ENCODE data around the gene ADGRL2. TPM values are rescaled to one million over a fixed set of nuclear protein-coding genes. Genes with fewer than 3 reads are reported as not detected.

Gene ADGRL2
- total RNA-seq, 4 donors from 2014 or later: 25.3 to 77.7 (median 27.2) TPM

- Histone ChIP-seq H3K36me3 (no peaks in the 10 kb centered on the region), H3K27ac (no peak overlapping the region), H3K4me3 (no peak overlapping the region), H3K9me3 (no peaks in the 10 kb centered on the region), H3K4me1 (peaks cover 0 to 5% (median under 1%) of the 10 kb centered on the region in 4 donors), H3K27me3 (no peaks in the 10 kb centered on the region)
- 88% methylated on average over 5 of the region's 5 CpGs for WGBS, 2 donors
- no peak for TF ChIP-seq EP300 (IDR thresholded peaks at IDR 0.05)
- TF ChIP-seq POLR2A (IDR thresholded peaks at IDR 0.05): no peak
- TF ChIP-seq, protein P1, sequence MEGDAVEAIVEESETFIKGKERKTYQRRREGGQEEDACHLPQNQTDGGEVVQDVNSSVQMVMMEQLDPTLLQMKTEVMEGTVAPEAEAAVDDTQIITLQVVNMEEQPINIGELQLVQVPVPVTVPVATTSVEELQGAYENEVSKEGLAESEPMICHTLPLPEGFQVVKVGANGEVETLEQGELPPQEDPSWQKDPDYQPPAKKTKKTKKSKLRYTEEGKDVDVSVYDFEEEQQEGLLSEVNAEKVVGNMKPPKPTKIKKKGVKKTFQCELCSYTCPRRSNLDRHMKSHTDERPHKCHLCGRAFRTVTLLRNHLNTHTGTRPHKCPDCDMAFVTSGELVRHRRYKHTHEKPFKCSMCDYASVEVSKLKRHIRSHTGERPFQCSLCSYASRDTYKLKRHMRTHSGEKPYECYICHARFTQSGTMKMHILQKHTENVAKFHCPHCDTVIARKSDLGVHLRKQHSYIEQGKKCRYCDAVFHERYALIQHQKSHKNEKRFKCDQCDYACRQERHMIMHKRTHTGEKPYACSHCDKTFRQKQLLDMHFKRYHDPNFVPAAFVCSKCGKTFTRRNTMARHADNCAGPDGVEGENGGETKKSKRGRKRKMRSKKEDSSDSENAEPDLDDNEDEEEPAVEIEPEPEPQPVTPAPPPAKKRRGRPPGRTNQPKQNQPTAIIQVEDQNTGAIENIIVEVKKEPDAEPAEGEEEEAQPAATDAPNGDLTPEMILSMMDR (IDR thresholded peaks at IDR 0.05): no peak
- DNase-seq (ENCODE audit: low spot score in 2 of 2): no peak
Observed at GRCh38 chr1:81899214-81899821, 98.6 kb downstream of the ADGRL2 start.

DNA sequence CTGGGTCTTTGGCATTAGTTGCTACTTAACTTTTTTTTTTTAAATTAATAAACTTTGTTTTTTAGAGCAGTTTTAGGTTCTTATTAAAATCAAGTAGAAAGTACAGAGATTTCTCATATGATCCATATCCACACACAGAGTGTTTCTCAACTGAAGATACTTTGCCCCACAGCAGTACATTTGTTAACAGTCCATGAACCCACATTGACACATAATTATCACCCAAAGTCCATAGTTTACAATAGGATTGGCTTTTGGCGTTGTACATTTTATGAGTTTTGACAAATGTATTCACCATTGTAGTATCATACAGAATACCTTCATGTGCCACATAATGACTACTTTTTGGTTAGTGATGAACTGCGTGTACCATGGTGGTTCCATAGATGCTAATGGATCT is 106.8 kb downstream of the ADGRL2 start:
- Histone ChIP-seq H3K4me1 (peaks cover 0 to 6% (median 0%) of the 10 kb centered on the region in 4 donors), H3K36me3 (peaks cover 0 to 6% (median 0%) of the 10 kb centered on the region in 3 donors), H3K27me3 (no peaks in the 10 kb centered on the region), H3K27ac (no peak overlapping the region), H3K9me3 (no peaks in the 10 kb centered on the region), H3K4me3 (no peak overlapping the region)
- TF ChIP-seq POLR2A (IDR thresholded peaks at IDR 0.05): no peak
- TF ChIP-seq EP300 (IDR thresholded peaks at IDR 0.05): no peak
- DNase-seq (ENCODE audit: low spot score in 2 of 2): no peak
- WGBS, 2 donors: 94 to 95% methylated on average over 2 of the region's 2 CpGs

DNA sequence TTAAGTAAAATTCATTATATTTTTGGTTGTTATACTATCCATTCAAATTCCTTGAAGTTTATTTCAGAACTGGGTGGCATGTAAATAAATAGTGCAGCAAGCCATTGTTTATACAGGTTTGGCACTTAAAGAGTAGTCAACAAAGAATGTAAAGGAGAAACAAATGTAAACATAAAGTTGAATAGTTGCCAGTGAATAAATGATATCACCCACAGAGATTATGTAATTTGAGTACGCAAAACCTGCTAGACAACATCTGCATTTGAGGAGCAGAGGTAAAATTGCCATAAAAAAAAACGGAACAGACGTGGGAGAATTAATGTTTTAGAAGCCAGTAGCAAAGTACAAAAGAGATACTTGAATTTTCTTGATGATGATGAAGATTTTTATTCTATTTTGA is 111.6 kb downstream of the ADGRL2 start:
- TF ChIP-seq POLR2A (IDR thresholded peaks at IDR 0.05) (no peak), EP300 (IDR thresholded peaks at IDR 0.05) (no peak)
- TF ChIP-seq, protein P1 (IDR thresholded peaks at IDR 0.05): no peak
- WGBS, 2 donors: 87 to 93% methylated on average over 3 of the region's 3 CpGs
- Histone ChIP-seq H3K4me1 (no peaks in the 10 kb centered on the region), H3K27ac (no peak overlapping the region), H3K4me3 (no peak overlapping the region), H3K9me3 (no peaks in the 10 kb centered on the region), H3K36me3 (peaks cover 0 to 6% (median 0%) of the 10 kb centered on the region in 3 donors), H3K27me3 (no peaks in the 10 kb centered on the region)
- no peak for DNase-seq (ENCODE audit: low spot score in 2 of 2)

DNA sequence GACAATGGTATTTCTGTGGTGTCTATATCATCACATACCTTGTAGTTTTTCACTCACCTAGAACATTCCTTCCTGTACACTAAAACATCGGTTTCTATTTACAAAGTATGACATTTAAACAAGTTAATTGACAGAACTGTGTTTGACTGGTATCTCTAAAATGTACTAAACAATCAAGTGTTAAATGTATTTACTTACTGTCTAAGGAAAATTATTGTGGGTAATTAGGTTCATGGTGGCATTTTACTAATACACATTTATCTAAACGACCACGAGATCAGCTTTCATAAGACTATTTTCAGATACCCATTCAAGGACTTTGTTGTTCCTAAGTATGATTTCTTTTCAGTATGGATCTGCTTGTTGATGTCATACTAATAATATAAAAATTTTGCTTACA is 115.2 kb downstream of the ADGRL2 start:
- 59 to 72% methylated on average over 3 of the region's 3 CpGs for WGBS, 2 donors
- no peak overlapping the region for H3K4me3 ChIP-seq
- H3K27me3 ChIP-seq: no peaks in the 10 kb centered on the region
- no peak for DNase-seq (ENCODE audit: low spot score in 2 of 2)
- no peaks in the 10 kb centered on the region for H3K9me3 ChIP-seq
- no peaks in the 10 kb centered on the region for H3K36me3 ChIP-seq
- no peak for TF ChIP-seq EP300 (IDR thresholded peaks at IDR 0.05)
- no peak for TF ChIP-seq POLR2A (IDR thresholded peaks at IDR 0.05)
- TF ChIP-seq, protein P1 (IDR thresholded peaks at IDR 0.05): no peak
- no peak overlapping the region for H3K27ac ChIP-seq
- peaks cover 0 to 11% (median 2%) of the 10 kb centered on the region in 4 donors for H3K4me1 ChIP-seq

GRCh38 chr1:81920245-81920740 is 119.6 kb downstream of the ADGRL2 start:
- no peak for DNase-seq (ENCODE audit: low spot score in 2 of 2)
- TF ChIP-seq EP300 (IDR thresholded peaks at IDR 0.05): no peak
- TF ChIP-seq, protein P1 (IDR thresholded peaks at IDR 0.05): no peak
- TF ChIP-seq POLR2A (IDR thresholded peaks at IDR 0.05): no peak
- no peaks in the 10 kb centered on the region for H3K36me3 ChIP-seq
- peak overlapping the region in 1 of 4 donors; percentile 2 for H3K4me3 ChIP-seq
- no peaks in the 10 kb centered on the region for H3K27me3 ChIP-seq
- 44 to 46% methylated on average over 6 of the region's 6 CpGs for WGBS, 2 donors
- H3K27ac ChIP-seq: no peak overlapping the region
- no peaks in the 10 kb centered on the region for H3K9me3 ChIP-seq
- peaks cover 0 to 11% (median 3%) of the 10 kb centered on the region in 4 donors for H3K4me1 ChIP-seq
